Measurements from ENCODE around the gene ENTPD8.
A peak's percentile ranks its signal among the peaks of the same experiment; 100 is the strongest.

ENTPD8 gene

GRCh38 chr9:137429974-137430722, 11.0 kb downstream of the ENTPD8 start:
- no peak for DNase-seq

DNA sequence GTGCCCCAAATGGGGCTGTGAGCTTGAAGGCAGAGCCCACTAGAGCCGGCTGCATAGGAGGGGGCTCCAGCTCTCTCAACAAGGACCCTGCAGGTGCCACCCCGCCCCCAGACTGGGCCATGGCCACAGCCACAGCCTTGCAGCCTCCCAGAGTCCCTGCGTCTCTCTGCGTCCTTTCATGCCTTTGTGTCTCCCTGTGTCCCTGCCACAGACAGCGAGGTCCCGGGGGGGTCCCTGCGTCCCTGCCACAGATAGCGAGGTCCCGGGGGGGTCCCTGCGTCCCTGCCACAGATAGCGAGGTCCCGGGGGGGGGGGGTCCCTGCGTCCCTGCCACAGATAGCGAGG, 11.6 kb downstream of the ENTPD8 start:
- DNase-seq: no peak

DNA sequence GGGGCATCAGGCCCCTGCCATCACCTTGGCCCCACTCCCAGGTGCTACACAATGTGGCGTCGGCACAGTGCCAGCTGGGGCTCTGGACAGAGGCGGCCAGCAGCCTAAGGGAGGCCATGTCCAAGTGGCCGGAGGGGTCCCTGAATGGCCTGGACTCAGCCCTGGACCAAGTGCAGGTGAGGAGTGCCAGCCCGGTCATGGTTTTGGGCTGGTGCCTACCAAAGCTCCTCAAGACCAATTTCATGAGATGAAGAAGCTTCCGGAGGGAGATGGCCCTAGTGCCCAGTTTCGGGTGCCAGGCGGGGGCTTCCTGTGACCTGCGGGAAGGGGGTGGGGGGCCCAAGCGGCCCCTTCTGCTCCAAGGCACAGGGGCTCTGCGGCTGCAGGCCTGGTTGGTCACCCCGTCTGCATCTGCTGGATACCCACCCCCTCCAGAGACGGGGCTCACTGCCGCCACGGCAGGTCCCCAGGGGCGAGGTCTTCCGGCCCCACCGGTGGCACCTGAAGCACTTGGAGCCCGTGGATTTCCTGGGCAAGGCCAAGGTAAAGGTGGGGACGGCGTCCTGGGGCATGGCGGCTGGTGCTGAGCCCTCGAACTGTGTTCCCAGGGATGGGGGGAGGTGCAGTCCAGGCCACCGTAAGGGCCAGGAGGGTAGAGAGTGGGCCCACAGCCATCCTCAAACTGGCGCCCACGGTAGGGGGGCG, 12.2 kb downstream of the ENTPD8 start:
- DNase-seq: no peak

DNA sequence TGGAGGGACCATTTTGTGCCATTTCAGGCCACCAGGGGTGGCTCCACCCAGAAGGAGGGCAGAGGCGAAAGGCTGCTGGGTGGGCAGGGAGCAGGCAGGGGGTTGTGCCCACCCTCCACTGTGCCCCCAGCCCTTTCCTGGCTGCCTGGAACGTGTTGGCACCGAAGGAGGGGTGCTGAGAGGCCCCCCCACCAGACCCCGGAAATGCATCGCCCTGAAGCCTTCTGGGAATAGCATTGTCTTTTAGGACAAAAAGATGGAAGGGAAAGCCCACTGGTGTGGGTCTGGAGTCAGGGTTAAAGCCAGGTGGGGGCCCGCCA, 12.9 kb downstream of the ENTPD8 start:
- DNase-seq: no peak

DNA sequence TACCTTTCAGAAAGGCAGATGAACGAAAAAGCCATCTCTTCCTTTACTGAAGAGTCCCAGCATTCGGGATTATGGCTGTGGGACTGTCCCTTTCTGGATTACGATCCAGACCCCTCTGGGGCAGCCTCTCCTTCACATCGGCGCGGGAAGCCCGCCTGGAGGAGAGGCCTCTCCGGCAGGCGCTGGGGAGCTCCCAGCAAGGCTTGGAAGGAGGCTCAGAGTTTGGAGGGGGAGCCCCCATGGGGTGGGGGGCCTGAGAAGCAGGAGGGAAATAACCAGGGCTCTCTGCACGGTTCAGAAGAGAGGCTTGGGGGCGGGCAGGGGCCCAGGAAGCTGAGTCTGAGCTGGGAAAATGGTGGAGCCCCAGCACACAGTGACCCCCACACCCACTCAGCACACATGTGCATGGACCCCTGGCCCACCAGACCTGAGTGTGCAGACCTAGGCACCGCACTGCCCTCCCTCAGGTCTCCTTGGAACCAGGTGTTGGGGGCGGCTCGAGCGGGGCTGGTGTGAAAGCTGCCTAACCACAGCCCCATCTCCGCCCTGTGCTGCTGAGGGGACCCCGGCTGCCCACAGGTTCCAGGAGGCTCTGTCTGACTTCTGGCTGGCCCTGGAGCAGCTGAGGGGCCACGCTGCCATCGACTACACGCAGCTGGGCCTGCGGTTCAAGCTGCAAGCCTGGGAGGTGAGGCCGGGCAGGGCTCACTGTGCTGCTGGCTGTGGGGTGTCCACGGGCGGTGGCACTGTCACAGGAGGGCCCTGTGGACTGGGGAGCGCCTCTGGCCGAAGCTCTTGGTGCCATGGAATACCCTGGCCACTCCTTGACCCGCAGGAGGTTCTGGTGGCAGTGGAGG, 13.5 kb downstream of the ENTPD8 start:
- no peak for DNase-seq

- DNase-seq: no peak
Measured at GRCh38 chr9:137426018-137426681, 15.0 kb downstream of the ENTPD8 start.

- no peak for DNase-seq
Measured at GRCh38 chr9:137423514-137424291, 17.5 kb downstream of the ENTPD8 start.

- peak; percentile 93 for DNase-seq
Measured at GRCh38 chr9:137422604-137423513, 18.3 kb downstream of the ENTPD8 start, which contains the start of the genes EXD3 and NOXA1. Gene EXD3 (minus strand): TSS chr9:137423162. CDS start chr9:137395357, 27,805 bp downstream. Gene NOXA1 (plus strand): TSS chr9:137423393. CDS start chr9:137423530, 137 bp downstream.

DNA sequence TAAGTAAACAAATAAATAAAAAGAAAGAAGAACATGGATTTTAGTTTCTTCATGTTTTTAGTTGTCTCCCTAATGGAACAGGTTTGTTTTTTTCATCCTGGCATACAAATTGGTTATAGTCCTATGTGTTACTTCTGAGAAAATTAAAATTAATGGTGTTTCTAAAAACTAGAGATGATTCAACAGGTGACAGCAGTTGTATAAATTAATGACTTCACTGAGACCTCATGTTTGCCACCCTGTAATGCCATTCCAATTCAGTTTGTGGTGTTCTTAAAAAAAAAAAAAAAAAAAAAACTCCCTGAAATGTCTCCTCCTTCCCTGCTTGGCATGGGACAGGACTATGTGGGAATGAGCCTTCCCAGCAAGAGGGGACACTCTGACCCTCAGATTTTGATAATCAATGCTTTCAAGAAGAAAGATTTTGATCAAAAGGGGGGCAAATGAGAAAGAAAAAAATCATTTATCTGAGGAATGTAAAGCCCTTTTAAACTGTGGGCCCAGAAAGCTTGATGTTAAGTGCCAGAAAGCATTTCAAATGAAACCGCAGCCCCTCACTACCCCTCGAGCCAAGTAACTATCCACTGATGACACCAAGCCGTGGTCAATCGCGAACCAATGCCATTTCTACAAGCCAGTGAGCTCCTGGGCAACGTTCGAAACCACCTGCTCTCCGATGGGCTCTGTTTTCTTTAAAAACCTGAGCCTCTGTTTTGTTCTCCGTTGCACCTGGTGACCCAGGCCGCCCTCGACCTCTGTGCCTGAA, 19.1 kb downstream of the ENTPD8 start:
- DNase-seq: no peak

GRCh38 chr9:137417161-137418021, 23.8 kb downstream of the ENTPD8 start:
- peak; percentile 24 for DNase-seq

DNA sequence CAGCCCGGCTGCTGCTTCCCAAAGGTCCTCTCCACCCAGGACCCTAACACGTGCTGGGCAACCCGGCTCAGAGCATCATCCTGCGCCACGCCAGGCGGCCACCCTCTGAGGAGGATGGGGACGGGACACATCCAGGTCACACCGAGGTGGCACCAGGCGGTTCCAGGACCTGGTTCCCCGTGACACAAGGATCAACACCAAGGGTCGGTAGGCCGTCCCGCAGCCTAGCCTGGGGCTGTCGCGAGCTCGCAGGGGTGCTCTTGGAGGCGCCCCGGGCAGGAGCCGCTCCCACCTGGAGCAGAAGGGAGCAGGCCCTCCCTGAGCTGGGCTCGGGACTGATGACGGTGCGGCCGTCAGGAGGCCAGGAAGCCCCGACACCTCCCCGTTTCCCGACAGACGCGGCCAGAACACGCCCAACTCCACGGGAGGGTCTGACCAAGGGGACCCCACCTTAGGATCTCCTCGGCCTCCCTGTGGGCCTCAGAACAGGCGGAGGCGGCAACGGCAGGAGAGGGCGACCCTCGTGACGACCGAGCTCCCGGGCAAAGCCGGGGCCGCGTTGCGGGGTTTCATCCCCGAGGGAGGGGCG, 24.5 kb downstream of the ENTPD8 start:
- no peak for DNase-seq

GRCh38 chr9:137416006-137416562, 25.1 kb downstream of the ENTPD8 start:
- DNase-seq: no peak

GRCh38 chr9:137415451-137415850, 25.7 kb downstream of the ENTPD8 start:
- no peak for DNase-seq

DNA sequence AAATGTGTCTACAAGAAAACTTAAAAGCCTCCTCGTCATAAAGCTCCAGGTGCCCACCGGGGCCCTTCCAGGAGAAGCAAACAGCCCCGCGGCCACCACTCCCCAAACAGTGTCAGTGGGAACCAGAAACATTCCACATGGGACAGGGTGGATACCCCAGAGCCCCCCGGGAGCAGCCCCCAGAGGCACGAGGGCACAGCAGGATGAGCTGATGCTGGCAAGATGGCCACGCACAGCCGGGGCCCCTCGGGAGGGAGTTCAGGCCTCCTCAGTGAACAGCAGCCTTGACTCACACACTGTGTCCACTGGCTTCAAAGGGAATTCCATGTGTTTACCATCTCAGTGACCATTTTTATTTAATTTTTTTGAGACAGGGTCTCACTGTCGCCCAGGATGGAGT, 28.7 kb downstream of the ENTPD8 start:
- no peak for DNase-seq

GRCh38 chr9:137411645-137412380, 29.3 kb downstream of the ENTPD8 start:
- DNase-seq: peak; percentile 52

- peak; percentile 13 for DNase-seq
Measured at GRCh38 chr9:137411260-137411644, 29.9 kb downstream of the ENTPD8 start.

- no peak for DNase-seq
Measured at GRCh38 chr9:137410891-137411249, 30.3 kb downstream of the ENTPD8 start.
